ENCODE data around the gene PSMB11.

The PSMB11 gene

GRCh38 chr14:23071921-23072539 is 30.0 kb downstream of the PSMB11 start:
- peak in 1 of 10 donors; percentile 5 for DNase-seq
- intact Hi-C loops (cut with DNase I): no loop called here

GRCh38 chr14:23074906-23075305 is 32.9 kb downstream of the PSMB11 start:
- no peak for DNase-seq
- intact Hi-C loops (cut with DNase I): no loop called here

GRCh38 chr14:23076785-23077408 is 34.9 kb downstream of the PSMB11 start:
- intact Hi-C loops (cut with DNase I): no loop called here
- DNase-seq: no peak

GRCh38 chr14:23077962-23078361 is 36.0 kb downstream of the PSMB11 start:
- intact Hi-C loops (cut with DNase I): no loop called here
- no peak for DNase-seq

GRCh38 chr14:23078692-23079116 is 36.7 kb downstream of the PSMB11 start:
- no peak for DNase-seq
- intact Hi-C loops (cut with DNase I): no loop called here

GRCh38 chr14:23079716-23080115 is 37.7 kb downstream of the PSMB11 start:
- intact Hi-C loops (cut with DNase I): no loop called here
- no peak for DNase-seq

GRCh38 chr14:23080474-23080873 is 38.5 kb downstream of the PSMB11 start:
- intact Hi-C loops (cut with DNase I): no loop called here
- no peak for DNase-seq

- DNase-seq: no peak
- intact Hi-C loops (cut with DNase I): no loop called here
Observed at GRCh38 chr14:23085458-23085857, 43.4 kb downstream of the PSMB11 start.

- no peak for DNase-seq
- intact Hi-C loops (cut with DNase I): no loop called here
Observed at GRCh38 chr14:23086565-23086964, 44.6 kb downstream of the PSMB11 start.

GRCh38 chr14:23089498-23090253 is 47.7 kb downstream of the PSMB11 start:
- intact Hi-C loops (cut with DNase I): no loop called here
- DNase-seq: peak in 1 of 10 donors; percentile 35

GRCh38 chr14:23090254-23090636 is 48.2 kb downstream of the PSMB11 start:
- intact Hi-C loops (cut with DNase I): no loop called here
- DNase-seq: no peak

GRCh38 chr14:23091294-23092225 is 49.5 kb downstream of the PSMB11 start:
- intact Hi-C loops (cut with DNase I): no loop called here

GRCh38 chr14:23093104-23093503 is 51.1 kb downstream of the PSMB11 start:
- DNase-seq: no peak
- intact Hi-C loops (cut with DNase I): no loop called here

More at GRCh38 chr14:23091294-23092225, 49.5 kb downstream of the PSMB11 start:
- no peak for DNase-seq

GRCh38 chr14:23093526-23093925 is 51.5 kb downstream of the PSMB11 start:
- intact Hi-C loops (cut with DNase I): no loop called here
- DNase-seq: no peak
